Measurements from ENCODE around the gene SDC4.

Gene SDC4

GRCh38 chr20:45317826-45318225 is 30.4 kb downstream of the SDC4 start:
- Histone ChIP-seq H3K27me3 (ENCODE audit: control insufficient read depth, insufficient read depth, low read length, poor library complexity, severe bottlenecking) (no peaks in the 10 kb centered on the region), H3K4me1 (ENCODE audit: control insufficient read depth, insufficient read depth, low read length) (no peaks in the 10 kb centered on the region), H3K36me3 (ENCODE audit: control insufficient read depth, insufficient read depth, low read length) (no peaks in the 10 kb centered on the region), H3K9me3 (ENCODE audit: control insufficient read depth, low read length) (no peaks in the 10 kb centered on the region), H3K27ac (ENCODE audit: insufficient read depth, low read depth, low read length, poor library complexity, severe bottlenecking) (no peak overlapping the region), H3K4me3 (ENCODE audit: insufficient read depth, low read depth, low read length) (no peak overlapping the region)
- WGBS, 2 experiments: 82% methylated on average over 3 of the region's 3 CpGs

GRCh38 chr20:45316150-45317080 is 31.8 kb downstream of the SDC4 start:
- 94% methylated on average over 71 of the region's 71 CpGs for WGBS, 2 experiments
- Histone ChIP-seq H3K27ac (ENCODE audit: insufficient read depth, low read depth, low read length, poor library complexity, severe bottlenecking) (no peak overlapping the region), H3K27me3 (ENCODE audit: control insufficient read depth, insufficient read depth, low read length, poor library complexity, severe bottlenecking) (peaks cover 3% of the 10 kb centered on the region), H3K4me1 (ENCODE audit: control insufficient read depth, insufficient read depth, low read length) (no peaks in the 10 kb centered on the region), H3K4me3 (ENCODE audit: insufficient read depth, low read depth, low read length) (no peak overlapping the region), H3K9me3 (ENCODE audit: control insufficient read depth, low read length) (no peaks in the 10 kb centered on the region), H3K36me3 (ENCODE audit: control insufficient read depth, insufficient read depth, low read length) (no peaks in the 10 kb centered on the region)

- no peaks in the 10 kb centered on the region for H3K4me1 ChIP-seq (ENCODE audit: control insufficient read depth, insufficient read depth, low read length)
- no peak overlapping the region for H3K27ac ChIP-seq (ENCODE audit: insufficient read depth, low read depth, low read length, poor library complexity, severe bottlenecking)
- no peak overlapping the region for H3K4me3 ChIP-seq (ENCODE audit: insufficient read depth, low read depth, low read length)
- H3K27me3 ChIP-seq (ENCODE audit: control insufficient read depth, insufficient read depth, low read length, poor library complexity, severe bottlenecking): peaks cover 3% of the 10 kb centered on the region
- H3K36me3 ChIP-seq (ENCODE audit: control insufficient read depth, insufficient read depth, low read length): no peaks in the 10 kb centered on the region
- no peaks in the 10 kb centered on the region for H3K9me3 ChIP-seq (ENCODE audit: control insufficient read depth, low read length)
- WGBS, 2 experiments: 93 to 94% methylated on average over 4 of the region's 4 CpGs
Measured at GRCh38 chr20:45315672-45316071, 32.6 kb downstream of the SDC4 start.

- Histone ChIP-seq H3K27me3 (ENCODE audit: control insufficient read depth, insufficient read depth, low read length, poor library complexity, severe bottlenecking) (peaks cover 3% of the 10 kb centered on the region), H3K9me3 (ENCODE audit: control insufficient read depth, low read length) (no peaks in the 10 kb centered on the region), H3K27ac (ENCODE audit: insufficient read depth, low read depth, low read length, poor library complexity, severe bottlenecking) (no peak overlapping the region), H3K36me3 (ENCODE audit: control insufficient read depth, insufficient read depth, low read length) (no peaks in the 10 kb centered on the region), H3K4me1 (ENCODE audit: control insufficient read depth, insufficient read depth, low read length) (no peaks in the 10 kb centered on the region), H3K4me3 (ENCODE audit: insufficient read depth, low read depth, low read length) (no peak overlapping the region)
- 90 to 92% methylated on average over 11 of the region's 11 CpGs for WGBS, 2 experiments
Measured at GRCh38 chr20:45313943-45314342, 34.3 kb downstream of the SDC4 start.

- WGBS, 2 experiments: 88 to 91% methylated on average over 8 of the region's 8 CpGs
Measured at GRCh38 chr20:45313065-45313695, 35.0 kb downstream of the SDC4 start.

GRCh38 chr20:45312241-45312640 is 36.0 kb downstream of the SDC4 start:
- H3K4me3 ChIP-seq (ENCODE audit: insufficient read depth, low read depth, low read length): no peak overlapping the region
- no peak overlapping the region for H3K27ac ChIP-seq (ENCODE audit: insufficient read depth, low read depth, low read length, poor library complexity, severe bottlenecking)
- H3K9me3 ChIP-seq (ENCODE audit: control insufficient read depth, low read length): no peaks in the 10 kb centered on the region
- no peaks in the 10 kb centered on the region for H3K36me3 ChIP-seq (ENCODE audit: control insufficient read depth, insufficient read depth, low read length)
- 93 to 94% methylated on average over 21 of the region's 21 CpGs for WGBS, 2 experiments
- no peaks in the 10 kb centered on the region for H3K4me1 ChIP-seq (ENCODE audit: control insufficient read depth, insufficient read depth, low read length)
- H3K27me3 ChIP-seq (ENCODE audit: control insufficient read depth, insufficient read depth, low read length, poor library complexity, severe bottlenecking): peaks cover 3% of the 10 kb centered on the region

More at GRCh38 chr20:45313065-45313695, 35.0 kb downstream of the SDC4 start:
- peaks cover 3% of the 10 kb centered on the region for H3K27me3 ChIP-seq (ENCODE audit: control insufficient read depth, insufficient read depth, low read length, poor library complexity, severe bottlenecking)
- no peaks in the 10 kb centered on the region for H3K36me3 ChIP-seq (ENCODE audit: control insufficient read depth, insufficient read depth, low read length)
- H3K9me3 ChIP-seq (ENCODE audit: control insufficient read depth, low read length): no peaks in the 10 kb centered on the region
- H3K4me1 ChIP-seq (ENCODE audit: control insufficient read depth, insufficient read depth, low read length): no peaks in the 10 kb centered on the region
- no peak overlapping the region for H3K4me3 ChIP-seq (ENCODE audit: insufficient read depth, low read depth, low read length)
- no peak overlapping the region for H3K27ac ChIP-seq (ENCODE audit: insufficient read depth, low read depth, low read length, poor library complexity, severe bottlenecking)

GRCh38 chr20:45311589-45312211 is 36.5 kb downstream of the SDC4 start:
- WGBS, 2 experiments: 47 to 49% methylated on average over 45 of the region's 45 CpGs
- H3K36me3 ChIP-seq (ENCODE audit: control insufficient read depth, insufficient read depth, low read length): no peaks in the 10 kb centered on the region
- H3K4me3 ChIP-seq (ENCODE audit: insufficient read depth, low read depth, low read length): no peak overlapping the region
- peaks cover 3% of the 10 kb centered on the region for H3K27me3 ChIP-seq (ENCODE audit: control insufficient read depth, insufficient read depth, low read length, poor library complexity, severe bottlenecking)
- no peaks in the 10 kb centered on the region for H3K4me1 ChIP-seq (ENCODE audit: control insufficient read depth, insufficient read depth, low read length)
- H3K27ac ChIP-seq (ENCODE audit: insufficient read depth, low read depth, low read length, poor library complexity, severe bottlenecking): no peak overlapping the region
- H3K9me3 ChIP-seq (ENCODE audit: control insufficient read depth, low read length): no peaks in the 10 kb centered on the region

GRCh38 chr20:45309075-45309474 is 39.1 kb downstream of the SDC4 start:
- 86 to 90% methylated on average over 3 of the region's 3 CpGs for WGBS, 2 experiments
- peaks cover 3% of the 10 kb centered on the region for H3K27me3 ChIP-seq (ENCODE audit: control insufficient read depth, insufficient read depth, low read length, poor library complexity, severe bottlenecking)

GRCh38 chr20:45308117-45308778 is 40.0 kb downstream of the SDC4 start, which contains the start of gene MATN4:
TSS of gene MATN4 (minus strand) at chr20:45308299. CDS start at chr20:45305582, 2,717 bp downstream.
- WGBS, 2 experiments: 83 to 85% methylated on average over 20 of the region's 20 CpGs

More at GRCh38 chr20:45309075-45309474, 39.1 kb downstream of the SDC4 start:
- no peak overlapping the region for H3K27ac ChIP-seq (ENCODE audit: insufficient read depth, low read depth, low read length, poor library complexity, severe bottlenecking)
- no peaks in the 10 kb centered on the region for H3K9me3 ChIP-seq (ENCODE audit: control insufficient read depth, low read length)
- H3K4me1 ChIP-seq (ENCODE audit: control insufficient read depth, insufficient read depth, low read length): no peaks in the 10 kb centered on the region
- no peaks in the 10 kb centered on the region for H3K36me3 ChIP-seq (ENCODE audit: control insufficient read depth, insufficient read depth, low read length)
- no peak overlapping the region for H3K4me3 ChIP-seq (ENCODE audit: insufficient read depth, low read depth, low read length)

More at GRCh38 chr20:45308117-45308778, 40.0 kb downstream of the SDC4 start, which contains the start of gene MATN4:
- no peak within 1 kb of the TSS for H3K27ac ChIP-seq (ENCODE audit: insufficient read depth, low read depth, low read length, poor library complexity, severe bottlenecking)
- H3K27me3 ChIP-seq (ENCODE audit: control insufficient read depth, insufficient read depth, low read length, poor library complexity, severe bottlenecking): peaks cover 3% of the 10 kb centered on the region
- no peak within 1 kb of the TSS for H3K4me3 ChIP-seq (ENCODE audit: insufficient read depth, low read depth, low read length)
- H3K9me3 ChIP-seq (ENCODE audit: control insufficient read depth, low read length): no peaks in the 10 kb centered on the region
- H3K36me3 ChIP-seq (ENCODE audit: control insufficient read depth, insufficient read depth, low read length): no peaks in the 10 kb centered on the region
- H3K4me1 ChIP-seq (ENCODE audit: control insufficient read depth, insufficient read depth, low read length): no peaks in the 10 kb centered on the region
